GM18858 (cell line): ENCODE measurements around the gene CCND1.
"Not testable (repeated sequence)": the region's sequence is repeated elsewhere in the genome, so short reads cannot be mapped to it uniquely, and the experiment has no call there.

Experiments
- ATAC-seq: cut with Tn5 transposase; IDR thresholded peaks from one replicate; pipeline ENCODE4 v1.9.1; 2021; ENCODE audit not compliant: unreplicated experiment

Gene CCND1

GRCh38 chr11:69617682-69618081 is 23.3 kb upstream of the CCND1 start:
- ATAC-seq = no peak

DNA sequence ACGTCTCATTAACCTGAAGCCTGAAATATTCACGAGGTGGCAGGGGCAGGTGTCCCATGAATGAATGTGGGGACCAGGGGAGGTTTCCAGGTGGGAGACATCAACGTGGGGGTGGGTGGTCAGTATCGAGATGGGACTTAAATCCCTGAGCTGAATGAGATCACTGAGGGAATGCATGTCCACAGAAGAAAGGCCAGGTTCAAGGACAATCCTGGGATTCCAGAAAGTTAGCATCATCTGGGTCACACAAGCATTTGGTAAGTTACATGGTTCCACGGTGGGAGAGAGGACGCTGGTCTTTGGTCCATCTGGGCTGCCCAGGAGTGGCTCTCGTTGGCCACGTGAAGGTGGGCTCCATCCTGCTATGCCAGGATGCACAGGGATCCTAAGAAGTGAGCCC is 22.7 kb upstream of the CCND1 start:
- ATAC-seq = no peak

- no peak for ATAC-seq
Measured at GRCh38 chr11:69620683-69621290, 20.2 kb upstream of the CCND1 start.

DNA sequence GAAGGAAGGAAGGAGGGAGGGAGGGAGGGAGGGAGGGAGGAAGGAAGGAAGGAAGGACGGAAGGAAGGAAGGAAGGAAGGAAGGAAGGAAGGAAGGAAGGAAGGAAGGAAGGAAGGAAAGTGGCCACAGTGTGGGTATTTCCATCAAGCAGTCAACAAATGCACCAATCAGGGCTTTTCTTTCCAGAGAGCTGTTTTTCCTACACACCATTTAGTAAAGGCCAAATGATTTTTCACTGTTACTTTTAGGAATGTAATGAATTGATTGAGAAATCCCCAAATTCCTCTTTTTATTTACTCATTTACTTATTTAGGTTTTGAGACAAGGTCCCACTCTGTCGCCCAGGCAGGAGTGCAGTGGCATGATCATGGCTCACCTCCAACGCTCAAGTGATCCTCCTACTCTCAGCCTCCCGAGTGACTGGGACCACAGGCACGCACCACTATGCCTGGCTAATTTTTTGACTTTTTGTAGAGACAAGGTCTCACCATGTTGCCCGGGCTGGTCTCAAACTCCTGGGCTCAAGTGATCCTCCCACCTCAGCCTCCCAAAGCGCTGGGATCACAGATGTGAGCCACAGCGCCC is 18.8 kb upstream of the CCND1 start:
- not testable (repeated sequence) for ATAC-seq

GRCh38 chr11:69624293-69624692 is 16.7 kb upstream of the CCND1 start:
- no peak for ATAC-seq

- ATAC-seq = no peak
Measured at GRCh38 chr11:69625476-69625875, 15.5 kb upstream of the CCND1 start.

DNA sequence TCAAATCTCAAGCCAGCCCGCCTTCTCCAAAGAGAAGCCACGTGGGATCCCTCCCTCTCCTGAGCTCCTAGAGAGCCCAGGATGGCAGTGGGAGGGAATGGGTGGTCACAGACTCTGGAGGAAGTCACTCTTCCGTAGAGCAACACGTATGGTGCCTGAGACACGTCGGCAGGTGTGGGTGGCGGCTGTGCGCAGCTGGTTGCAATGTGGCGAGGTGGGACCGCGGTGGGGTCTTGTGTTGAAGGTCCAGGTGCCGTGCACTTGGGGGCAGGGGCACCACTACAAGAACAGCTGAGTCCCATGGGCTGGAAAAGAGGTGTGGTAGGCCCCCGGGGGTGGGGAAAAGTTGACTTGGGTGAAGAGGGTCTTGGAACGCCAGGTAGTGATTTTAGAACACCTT is 13.4 kb upstream of the CCND1 start:
- no peak for ATAC-seq

GRCh38 chr11:69630017-69630416 is 10.9 kb upstream of the CCND1 start:
- ATAC-seq = no peak

DNA sequence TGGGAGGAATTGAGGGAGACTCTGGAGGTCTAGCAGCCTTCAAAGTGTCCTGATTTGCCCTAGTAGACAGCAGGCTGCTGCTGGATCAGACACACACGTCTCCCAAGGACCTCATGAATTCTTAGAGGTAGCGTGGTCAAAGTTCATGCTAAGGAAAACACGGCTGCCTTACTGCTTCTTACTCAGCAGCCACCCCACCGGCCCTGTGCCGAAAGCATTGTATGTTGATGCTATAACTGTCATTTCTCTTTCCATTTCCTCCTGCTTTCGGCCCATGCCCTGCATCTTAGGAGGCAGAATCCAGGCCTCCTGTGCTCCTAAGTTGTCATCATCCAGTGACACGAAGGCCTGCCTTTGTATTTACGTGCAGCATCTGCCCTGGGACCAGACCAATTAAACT is 10.5 kb upstream of the CCND1 start:
- no peak for ATAC-seq

DNA sequence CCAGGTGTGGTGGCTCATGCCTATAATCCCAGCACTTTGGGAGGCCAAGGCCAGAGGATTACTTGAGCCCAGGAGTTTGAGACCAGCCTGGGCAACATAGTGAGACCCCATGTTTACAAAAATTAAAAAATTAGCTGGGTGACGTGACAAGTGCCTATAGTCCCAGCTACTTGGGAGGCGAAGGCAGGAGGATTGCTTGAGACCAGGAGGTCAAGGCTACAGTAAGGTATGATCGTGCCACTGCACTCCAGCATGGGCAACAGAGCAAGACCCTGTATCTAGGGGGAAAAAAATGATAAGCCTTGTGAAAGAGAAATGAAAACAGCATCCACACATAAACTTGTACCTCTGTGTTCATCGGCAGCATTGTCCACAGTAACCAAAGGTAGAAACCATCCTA is 8.1 kb upstream of the CCND1 start:
- ATAC-seq = no peak

DNA sequence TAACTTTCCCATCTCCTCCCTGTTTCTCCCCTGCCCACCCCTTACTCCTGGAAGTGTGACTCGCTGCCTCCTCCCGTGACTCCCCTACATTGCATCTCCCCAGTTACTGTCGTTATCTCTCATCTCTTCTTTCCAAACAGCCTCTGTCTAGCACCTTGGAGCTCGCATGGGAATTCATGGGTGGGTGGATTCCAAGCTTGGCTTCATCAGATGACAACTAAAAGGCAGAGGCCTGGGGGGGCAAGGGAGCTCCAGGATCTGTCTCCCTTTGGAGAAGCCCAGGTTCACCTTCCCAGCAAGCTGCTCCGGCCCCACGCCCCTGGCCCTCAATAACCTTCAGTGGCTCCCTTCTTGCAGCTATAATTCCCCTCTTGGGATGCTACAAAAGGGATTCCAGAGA is 6.9 kb upstream of the CCND1 start:
- ATAC-seq = no peak

GRCh38 chr11:69634590-69634989 is 6.4 kb upstream of the CCND1 start:
- ATAC-seq = no peak

DNA sequence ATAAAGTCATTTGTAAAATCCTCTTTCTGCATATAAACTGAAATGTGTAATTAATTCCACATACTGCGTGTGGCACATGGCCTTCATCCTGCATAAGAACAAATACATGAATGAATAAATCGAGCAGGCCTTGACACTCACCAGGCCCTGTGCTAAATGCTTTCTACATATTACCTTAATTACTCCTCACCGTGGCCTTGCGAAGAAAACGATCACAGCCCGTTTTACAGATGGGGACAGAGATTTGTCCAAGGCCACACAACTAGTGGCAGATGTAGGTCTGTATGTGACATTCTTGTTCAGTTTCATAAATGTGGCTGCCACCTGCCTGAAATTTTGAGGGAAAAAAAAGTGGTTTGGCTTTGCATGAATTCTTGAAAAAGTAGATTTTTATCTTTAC is 5.8 kb upstream of the CCND1 start:
- no peak for ATAC-seq

GRCh38 chr11:69635804-69636511 is 5.0 kb upstream of the CCND1 start:
- no peak for ATAC-seq

DNA sequence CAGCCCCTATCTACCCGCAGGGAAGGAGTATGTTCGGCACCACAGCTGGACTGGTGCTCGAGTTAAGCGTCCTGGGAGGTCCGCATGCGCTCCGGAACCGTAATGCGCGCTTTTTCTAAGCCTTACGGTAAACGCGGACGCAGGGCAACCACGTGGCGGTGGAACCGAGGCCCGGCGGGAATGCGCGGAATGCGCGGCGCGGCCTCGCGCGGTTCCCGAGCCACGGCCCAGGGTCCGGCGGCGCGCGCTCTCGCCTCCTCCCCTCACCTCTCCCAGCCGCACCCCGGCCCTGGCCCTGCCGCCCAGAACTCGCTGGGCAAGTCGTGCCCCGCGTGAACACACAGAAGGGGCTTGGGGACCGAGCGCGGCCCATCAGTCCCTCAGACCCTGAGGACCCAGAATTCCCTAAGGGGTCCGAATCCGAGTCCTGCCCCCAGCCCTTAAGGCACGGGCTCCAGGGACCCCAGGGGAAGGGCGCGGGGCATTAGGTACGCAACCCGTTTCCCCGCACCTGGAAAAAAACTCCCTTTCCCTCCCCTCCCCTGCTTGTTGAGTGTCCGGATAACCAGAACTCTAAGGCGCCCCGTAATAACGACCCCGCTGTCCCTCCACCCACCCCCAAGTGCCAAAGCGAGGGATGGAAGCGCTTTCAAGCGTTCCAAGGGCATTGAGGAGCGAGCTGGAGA is 4.3 kb upstream of the CCND1 start:
- ATAC-seq = no peak

DNA sequence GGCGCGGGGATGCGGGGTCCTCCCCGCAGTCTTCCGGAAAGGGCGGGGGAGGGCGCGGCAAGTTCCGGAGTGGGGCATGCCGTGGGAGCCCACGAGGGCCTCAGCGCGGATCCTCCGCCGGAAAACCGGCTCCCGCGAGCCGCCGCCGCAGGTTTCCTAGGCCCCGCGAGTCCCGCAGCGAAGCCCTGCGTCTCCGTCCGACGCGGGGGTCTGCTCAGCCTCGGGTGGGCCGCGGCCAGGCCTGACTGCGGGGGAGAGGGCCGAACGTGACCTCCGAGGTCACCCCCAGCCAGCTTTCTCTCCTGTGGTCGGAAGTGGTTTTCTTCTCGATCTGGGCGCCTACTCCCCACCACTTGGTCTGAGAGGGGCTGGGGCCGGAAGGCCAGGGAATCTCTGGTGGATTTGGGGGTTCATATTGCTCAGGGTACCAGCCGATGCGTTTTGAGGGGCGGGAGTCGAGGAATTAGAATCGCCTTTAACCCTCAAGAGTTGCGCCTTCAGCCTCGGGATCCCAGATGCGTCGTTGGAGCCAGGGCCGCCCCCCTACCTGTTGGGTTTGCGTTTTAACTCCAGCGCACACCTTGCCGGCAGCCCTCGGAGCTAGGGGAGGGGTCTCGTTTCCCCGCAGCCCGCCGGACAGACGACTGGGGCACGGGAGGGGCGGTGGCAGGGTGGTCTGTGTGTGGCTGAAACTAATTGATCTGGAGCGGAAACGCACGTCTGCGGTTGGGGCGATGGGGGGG is 3.6 kb upstream of the CCND1 start:
- no peak for ATAC-seq

DNA sequence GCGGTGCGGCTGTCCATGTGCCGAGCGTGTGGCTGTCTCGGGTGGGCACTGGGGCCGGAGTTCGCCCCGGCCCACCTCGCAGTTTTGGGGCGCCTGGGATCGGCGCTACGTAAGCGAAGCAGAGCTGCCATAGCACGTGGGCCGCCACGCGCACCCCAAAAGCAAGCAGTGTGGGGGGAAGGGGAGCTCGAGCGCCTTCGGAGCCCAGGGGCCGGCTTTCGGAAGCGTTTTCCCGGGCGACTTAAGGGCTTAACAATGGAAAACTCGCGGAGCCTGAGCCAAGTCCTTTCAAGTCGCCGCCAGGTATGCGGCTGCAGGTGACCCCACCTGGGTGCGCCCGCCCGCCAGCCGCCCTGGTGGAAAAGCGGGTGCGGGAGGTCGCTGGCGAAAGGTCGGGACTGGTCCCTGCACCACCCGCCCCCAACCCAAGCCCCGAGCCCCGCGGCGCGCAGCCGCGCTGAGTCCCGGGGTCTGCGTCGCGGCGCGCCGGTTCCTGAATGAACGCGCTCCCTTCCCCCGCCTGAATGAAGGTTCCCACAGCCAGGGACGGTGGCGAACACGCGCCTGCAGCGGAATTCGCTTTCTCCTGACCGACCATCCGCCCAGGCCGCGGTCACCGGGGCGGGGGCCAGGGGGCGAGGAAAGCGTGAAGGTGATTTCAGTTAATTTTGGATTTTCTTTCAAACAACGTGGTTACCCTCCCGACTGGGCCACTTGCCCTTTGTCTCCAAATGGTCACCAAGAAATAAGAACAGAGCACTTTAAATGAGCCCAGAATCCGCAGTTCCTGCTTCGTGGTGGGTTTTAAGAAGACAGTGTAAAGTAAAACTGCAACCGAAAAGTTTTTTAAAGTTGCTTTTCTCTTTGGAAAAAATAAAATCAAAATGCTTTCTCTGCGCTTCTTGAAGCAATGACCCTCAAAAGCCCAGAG is 2.8 kb upstream of the CCND1 start:
- ATAC-seq = no peak

DNA sequence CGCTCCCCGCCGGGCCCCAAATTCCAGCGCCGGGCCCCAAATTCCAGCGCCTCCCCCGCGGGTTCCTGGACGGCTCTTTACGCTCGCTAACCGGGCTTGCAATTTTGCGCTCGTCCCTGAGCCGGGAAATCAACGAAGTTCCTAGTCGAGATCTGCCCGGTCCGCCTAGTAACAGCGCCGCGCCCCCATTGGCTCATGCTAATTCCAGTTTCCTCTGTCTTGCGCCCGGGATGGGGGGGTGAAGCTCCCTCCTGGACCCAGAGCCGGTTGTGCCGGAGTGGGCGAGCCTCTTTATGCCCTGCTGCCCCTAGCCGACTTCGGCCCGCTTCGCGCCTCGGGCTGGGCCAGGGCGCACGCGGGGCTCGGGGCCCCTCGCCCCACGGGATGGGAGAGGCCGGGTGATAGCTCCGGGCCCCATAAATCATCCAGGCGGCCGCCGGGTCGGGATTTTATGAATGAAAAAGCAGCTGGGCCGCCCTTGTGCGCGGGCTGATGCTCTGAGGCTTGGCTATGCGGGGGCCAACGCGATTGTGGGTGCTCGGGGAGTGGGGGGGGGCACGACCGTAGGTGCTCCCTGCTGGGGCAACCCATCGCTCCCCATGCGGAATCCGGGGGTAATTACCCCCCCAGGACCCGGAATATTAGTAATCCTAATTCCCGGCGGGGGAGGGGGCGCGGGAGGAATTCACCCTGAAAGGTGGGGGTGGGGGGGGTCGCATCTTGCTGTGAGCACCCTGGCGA is 1.8 kb upstream of the CCND1 start:
- ATAC-seq = no peak

DNA sequence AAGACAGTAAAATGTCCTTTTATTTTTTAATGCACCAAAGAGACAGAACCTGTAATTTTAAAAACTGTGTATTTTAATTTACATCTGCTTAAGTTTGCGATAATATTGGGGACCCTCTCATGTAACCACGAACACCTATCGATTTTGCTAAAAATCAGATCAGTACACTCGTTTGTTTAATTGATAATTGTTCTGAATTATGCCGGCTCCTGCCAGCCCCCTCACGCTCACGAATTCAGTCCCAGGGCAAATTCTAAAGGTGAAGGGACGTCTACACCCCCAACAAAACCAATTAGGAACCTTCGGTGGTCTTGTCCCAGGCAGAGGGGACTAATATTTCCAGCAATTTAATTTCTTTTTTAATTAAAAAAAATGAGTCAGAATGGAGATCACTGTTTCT is 1.1 kb upstream of the CCND1 start:
- no peak for ATAC-seq
